Measurements from ENCODE around the gene PICK1.

- TF ChIP-seq CTCF (conservative IDR thresholded peaks at IDR 0.05; ENCODE audit: low read length) = no peak
- no peak for TF ChIP-seq EZH2phosphoT487 (IDR thresholded peaks at IDR 0.05; ENCODE audit: borderline replicate concordance, low read depth, low read length)
Observed at GRCh38 chr22:38018938-38019827, 38.0 kb upstream of the PICK1 start.

Measured in OCI-LY7 (cell line).